Karpas-422 (cell line): Measurements from ENCODE around the gene MED12L. TPM values are rescaled to one million over a fixed set of nuclear protein-coding genes. Genes with fewer than 3 reads are reported as not detected.

Source experiments
- DNase-seq: peaks from one replicate; pipeline ENCODE4 v3.0.0-alpha.2; 2015
- H2AFZ ChIP-seq: fragments of 200-600 bp; sonication (generic); 2 replicates; pipeline ENCODE4 v1.6.1; 2014; ENCODE audit warnings: antibody characterized with exemption, low read length, mixed read lengths
- H3K27ac ChIP-seq: fragments of 200-600 bp; sonication (generic); 2 replicates; pipeline ENCODE4 v1.5.1; 2014; ENCODE audit warnings: mild to moderate bottlenecking, low read length, moderate library complexity
- H3K27me3 ChIP-seq: fragments of 200-600 bp; sonication (generic); 2 replicates; pipeline ENCODE4 v1.6.1; 2014; ENCODE audit warnings: low read length, mixed read lengths
- H3K36me3 ChIP-seq: fragments of 200-600 bp; sonication (generic); 2 replicates; pipeline ENCODE4 v1.6.1; 2014; ENCODE audit warnings: low read length, mixed read lengths; ENCODE audit not compliant: insufficient read depth
- H3K4me1 ChIP-seq: fragments of 200-600 bp; sonication (generic); 2 replicates; pipeline ENCODE4 v1.6.1; 2014; ENCODE audit warnings: mild to moderate bottlenecking, low read length, mixed read lengths
- H3K4me2 ChIP-seq: fragments of 200-600 bp; sonication (generic); 2 replicates; pipeline ENCODE4 v1.6.1; 2014; ENCODE audit warnings: low read length, low read depth, mild to moderate bottlenecking; ENCODE audit not compliant: poor library complexity, severe bottlenecking
- H3K4me3 ChIP-seq: fragments of 200-600 bp; sonication (generic); 2 replicates; pipeline ENCODE4 v1.5.1; 2014; ENCODE audit warnings: mild to moderate bottlenecking, antibody characterized with exemption, low read length, mixed read lengths
- H3K79me2 ChIP-seq: fragments of 200-600 bp; sonication (generic); 2 replicates; pipeline ENCODE4 v1.6.1; 2014; ENCODE audit warnings: mild to moderate bottlenecking, low read length, mixed read lengths
- H3K9ac ChIP-seq: fragments of 200-600 bp; sonication (generic); 2 replicates; pipeline ENCODE4 v1.6.0; 2014; ENCODE audit warnings: low read length
- H3K9me2 ChIP-seq: fragments of 200-600 bp; sonication (generic), shearing (Covaris generic); replicated peaks from 2 replicates; pipeline ENCODE4 v1.6.0; 2014; ENCODE audit warnings: mild to moderate bottlenecking, low read length, moderate library complexity; ENCODE audit not compliant: insufficient read depth
- H3K9me3 ChIP-seq: fragments of 300-700, 200-600 bp; sonication (generic); 2 replicates; pipeline ENCODE4 v1.6.1; 2014; ENCODE audit warnings: low read length, mixed read lengths
- H4K20me1 ChIP-seq: fragments of 200-600 bp; sonication (generic); 2 replicates; pipeline ENCODE4 v1.6.1; 2014; ENCODE audit warnings: mild to moderate bottlenecking, antibody characterized with exemption, low read length, low read depth; ENCODE audit not compliant: insufficient read depth
- total RNA-seq: library from RNA; depleted of rRNA; stranded (reverse); fragments of >200 nt; shearing (Covaris generic); gene quantifications from 2 replicates; pipeline ENCODE4 v1.2.3, GENCODE V29; 2014; ENCODE audit warnings: low replicate concordance

MED12L gene
- total RNA-seq, 1 experiment from 2014 or later = 2.4 TPM

- H3K9ac ChIP-seq = no peak overlapping the region
- H3K4me3 ChIP-seq = no peak overlapping the region
- H3K79me2 ChIP-seq = no peaks in the 10 kb centered on the region
- no peak overlapping the region for H3K27ac ChIP-seq
- no peaks in the 10 kb centered on the region for H4K20me1 ChIP-seq
- H2AFZ ChIP-seq = no peak overlapping the region
- no peaks in the 10 kb centered on the region for H3K4me1 ChIP-seq
- no peak overlapping the region for H3K4me2 ChIP-seq
- no peaks in the 10 kb centered on the region for H3K36me3 ChIP-seq
- no peaks in the 10 kb centered on the region for H3K9me2 ChIP-seq
- H3K27me3 ChIP-seq = no peaks in the 10 kb centered on the region
- DNase-seq = no peak
- H3K9me3 ChIP-seq = no peaks in the 10 kb centered on the region
Measured at GRCh38 chr3:151276038-151276686, 190.7 kb downstream of the MED12L start.

DNA sequence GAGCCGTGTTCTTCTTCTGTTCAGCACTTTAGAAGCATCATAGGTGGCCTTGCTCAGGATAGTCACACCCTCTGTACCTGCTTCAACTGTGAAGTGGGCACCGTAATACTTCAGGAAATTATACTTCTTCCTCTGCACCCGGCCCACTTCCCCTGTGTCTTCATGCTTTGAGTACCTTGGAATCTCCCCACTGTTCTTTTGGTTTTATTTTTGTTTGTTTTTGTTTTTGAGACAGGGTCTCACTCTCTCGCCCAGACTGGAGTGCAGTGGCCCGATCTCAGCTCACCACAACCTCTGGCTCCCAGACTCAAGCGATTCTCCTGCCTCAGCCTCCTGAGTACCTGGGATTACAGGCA lies 191.2 kb downstream of the MED12L start:
- no peak overlapping the region for H3K9ac ChIP-seq
- no peak overlapping the region for H3K4me2 ChIP-seq
- H2AFZ ChIP-seq = no peak overlapping the region
- no peaks in the 10 kb centered on the region for H3K27me3 ChIP-seq
- no peak overlapping the region for H3K27ac ChIP-seq
- H3K9me2 ChIP-seq = no peaks in the 10 kb centered on the region
- no peaks in the 10 kb centered on the region for H3K79me2 ChIP-seq
- no peaks in the 10 kb centered on the region for H4K20me1 ChIP-seq
- H3K9me3 ChIP-seq = no peaks in the 10 kb centered on the region
- H3K4me1 ChIP-seq = no peaks in the 10 kb centered on the region
- H3K36me3 ChIP-seq = no peaks in the 10 kb centered on the region
- no peak overlapping the region for H3K4me3 ChIP-seq
- no peak for DNase-seq

DNA sequence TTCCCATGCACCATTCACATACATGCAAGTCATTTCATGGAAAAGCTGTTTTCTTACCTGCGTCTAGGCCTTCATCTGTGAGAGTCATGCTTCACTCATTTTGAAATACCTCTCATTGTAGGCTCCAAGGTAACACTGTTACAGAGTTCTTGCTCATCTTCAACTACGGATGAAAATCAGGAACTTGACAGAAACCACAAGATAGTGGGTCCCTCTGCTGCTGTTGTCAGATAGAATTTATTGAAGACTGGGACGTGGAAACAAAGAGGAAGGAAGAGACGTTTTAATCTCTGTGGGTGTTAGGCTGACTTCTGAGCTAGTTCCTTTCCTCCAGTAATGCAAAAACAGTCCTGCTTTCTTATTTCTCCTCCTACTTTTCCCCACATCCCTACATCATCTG lies 192.8 kb downstream of the MED12L start, which contains the start of gene P2RY14:
Gene P2RY14, minus strand, starts transcription at position 313 of the 400 bp plus-strand sequence. CDS start 64,226 bp downstream, outside the sequence.
- Histone ChIP-seq H3K4me2 (no peak within 1 kb of the TSS), H4K20me1 (no peaks in the 10 kb centered on the region), H3K27me3 (no peaks in the 10 kb centered on the region), H3K4me1 (no peaks in the 10 kb centered on the region), H3K27ac (no peak within 1 kb of the TSS), H3K9ac (no peak within 1 kb of the TSS), H3K36me3 (no peaks in the 10 kb centered on the region), H3K79me2 (no peaks in the 10 kb centered on the region), H3K9me3 (no peaks in the 10 kb centered on the region), H2AFZ (no peak within 1 kb of the TSS), H3K4me3 (no peak within 1 kb of the TSS), H3K9me2 (no peaks in the 10 kb centered on the region)
- DNase-seq = no peak

DNA sequence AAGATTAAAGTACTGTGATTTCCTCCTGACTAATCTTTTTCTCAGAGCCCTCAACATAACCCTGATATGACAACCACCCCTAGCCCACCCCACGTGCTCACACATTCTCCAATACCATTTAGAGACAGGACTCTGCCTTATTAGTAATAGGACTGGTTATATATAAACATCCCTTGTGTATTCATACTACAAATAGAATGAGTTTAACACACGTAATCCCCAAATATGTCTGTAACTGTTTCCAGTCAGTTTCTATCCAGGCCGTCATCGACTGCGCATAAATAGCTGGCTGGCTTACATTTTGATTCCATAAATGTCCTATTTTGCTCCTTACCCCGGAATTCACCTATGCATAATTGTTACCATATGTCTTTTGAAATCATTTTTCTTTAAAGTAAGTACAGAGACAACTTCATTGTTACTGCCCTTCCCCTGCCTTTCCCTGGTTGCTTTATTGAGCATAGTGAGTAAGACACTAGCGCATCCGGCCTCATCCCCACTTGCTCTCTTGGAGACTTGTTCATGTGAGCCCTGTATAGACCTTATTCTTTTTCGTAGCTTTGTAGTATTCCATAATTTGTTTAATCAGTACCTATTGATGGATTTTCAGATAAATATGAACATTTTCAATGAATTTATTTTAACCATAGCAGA lies 196.3 kb downstream of the MED12L start:
- Histone ChIP-seq H3K27me3 (no peaks in the 10 kb centered on the region), H3K9me3 (no peaks in the 10 kb centered on the region), H3K36me3 (no peaks in the 10 kb centered on the region), H3K27ac (no peak overlapping the region), H3K79me2 (no peaks in the 10 kb centered on the region), H3K9me2 (no peaks in the 10 kb centered on the region), H3K4me1 (no peaks in the 10 kb centered on the region), H4K20me1 (no peaks in the 10 kb centered on the region), H3K9ac (no peak overlapping the region), H3K4me2 (no peak overlapping the region), H2AFZ (no peak overlapping the region), H3K4me3 (no peak overlapping the region)
- no peak for DNase-seq

- no peaks in the 10 kb centered on the region for H3K36me3 ChIP-seq
- no peaks in the 10 kb centered on the region for H3K4me1 ChIP-seq
- no peak overlapping the region for H3K9ac ChIP-seq
- H4K20me1 ChIP-seq = no peaks in the 10 kb centered on the region
- H3K9me3 ChIP-seq = no peaks in the 10 kb centered on the region
- DNase-seq = peak; percentile 74
- H3K79me2 ChIP-seq = no peaks in the 10 kb centered on the region
- no peaks in the 10 kb centered on the region for H3K9me2 ChIP-seq
- H3K4me3 ChIP-seq = no peak overlapping the region
- H2AFZ ChIP-seq = no peak overlapping the region
- H3K27me3 ChIP-seq = no peaks in the 10 kb centered on the region
- H3K4me2 ChIP-seq = no peak overlapping the region
- H3K27ac ChIP-seq = no peak overlapping the region
Measured at GRCh38 chr3:151282921-151283320, 197.5 kb downstream of the MED12L start.

DNA sequence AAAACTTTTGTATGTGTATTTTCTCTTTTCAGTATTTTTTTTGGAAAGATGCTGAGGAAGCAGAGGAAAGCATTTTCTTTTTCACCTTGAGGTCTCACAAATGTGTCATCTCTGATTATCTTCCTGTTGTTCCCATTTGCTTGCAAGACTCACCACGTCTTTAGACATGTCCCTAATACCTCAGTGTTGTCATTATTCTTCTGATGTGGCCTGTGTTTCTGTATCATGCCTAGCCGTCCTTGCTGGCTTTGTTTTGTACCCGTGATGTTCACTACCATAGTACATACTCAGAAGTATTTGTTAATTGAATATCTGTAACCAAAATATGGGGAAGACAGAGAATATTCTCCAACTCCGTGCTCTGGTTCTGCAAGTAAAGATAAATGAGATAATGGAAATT lies 197.9 kb downstream of the MED12L start:
- H4K20me1 ChIP-seq = no peaks in the 10 kb centered on the region
- no peaks in the 10 kb centered on the region for H3K9me2 ChIP-seq
- H2AFZ ChIP-seq = no peak overlapping the region
- H3K27ac ChIP-seq = no peak overlapping the region
- no peaks in the 10 kb centered on the region for H3K9me3 ChIP-seq
- no peaks in the 10 kb centered on the region for H3K79me2 ChIP-seq
- DNase-seq = no peak
- H3K4me3 ChIP-seq = no peak overlapping the region
- H3K36me3 ChIP-seq = no peaks in the 10 kb centered on the region
- H3K4me1 ChIP-seq = no peaks in the 10 kb centered on the region
- H3K27me3 ChIP-seq = no peaks in the 10 kb centered on the region
- no peak overlapping the region for H3K4me2 ChIP-seq
- H3K9ac ChIP-seq = no peak overlapping the region

- Histone ChIP-seq H3K9me2 (no peaks in the 10 kb centered on the region), H3K4me3 (no peak overlapping the region), H3K27ac (no peak overlapping the region), H3K9ac (no peak overlapping the region), H3K27me3 (no peaks in the 10 kb centered on the region), H4K20me1 (no peaks in the 10 kb centered on the region), H2AFZ (no peak overlapping the region), H3K4me1 (no peaks in the 10 kb centered on the region), H3K9me3 (no peaks in the 10 kb centered on the region), H3K79me2 (no peaks in the 10 kb centered on the region), H3K4me2 (no peak overlapping the region), H3K36me3 (no peaks in the 10 kb centered on the region)
- DNase-seq = no peak
Measured at GRCh38 chr3:151283907-151284461, 198.5 kb downstream of the MED12L start.

DNA sequence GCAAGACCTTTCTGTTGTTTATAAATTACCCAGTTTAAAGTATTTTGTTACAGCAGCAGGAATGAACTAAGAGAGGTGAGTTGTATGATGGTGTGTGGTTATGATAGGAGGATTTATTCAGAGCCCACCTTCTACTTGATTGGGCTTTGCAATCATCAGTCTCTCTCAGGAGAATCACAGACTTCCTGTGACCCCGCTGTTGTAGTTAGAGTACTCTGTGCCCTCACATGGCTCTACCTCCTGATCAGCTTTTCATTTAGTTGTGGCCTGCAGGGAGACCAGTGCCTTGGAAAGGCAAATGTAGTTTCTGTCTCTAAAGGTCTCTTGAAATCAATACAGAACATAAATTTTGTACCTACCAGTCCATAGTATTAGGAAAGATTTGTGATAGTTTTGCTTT lies 200.5 kb downstream of the MED12L start:
- Histone ChIP-seq H4K20me1 (no peaks in the 10 kb centered on the region), H3K36me3 (no peaks in the 10 kb centered on the region), H3K4me1 (no peaks in the 10 kb centered on the region), H2AFZ (no peak overlapping the region), H3K27me3 (no peaks in the 10 kb centered on the region), H3K4me2 (no peak overlapping the region), H3K9me2 (no peaks in the 10 kb centered on the region), H3K79me2 (no peaks in the 10 kb centered on the region), H3K9me3 (no peaks in the 10 kb centered on the region), H3K27ac (no peak overlapping the region), H3K4me3 (no peak overlapping the region), H3K9ac (no peak overlapping the region)
- no peak for DNase-seq
